ENCODE results near the gene STRA8.

STRA8 gene

DNA sequence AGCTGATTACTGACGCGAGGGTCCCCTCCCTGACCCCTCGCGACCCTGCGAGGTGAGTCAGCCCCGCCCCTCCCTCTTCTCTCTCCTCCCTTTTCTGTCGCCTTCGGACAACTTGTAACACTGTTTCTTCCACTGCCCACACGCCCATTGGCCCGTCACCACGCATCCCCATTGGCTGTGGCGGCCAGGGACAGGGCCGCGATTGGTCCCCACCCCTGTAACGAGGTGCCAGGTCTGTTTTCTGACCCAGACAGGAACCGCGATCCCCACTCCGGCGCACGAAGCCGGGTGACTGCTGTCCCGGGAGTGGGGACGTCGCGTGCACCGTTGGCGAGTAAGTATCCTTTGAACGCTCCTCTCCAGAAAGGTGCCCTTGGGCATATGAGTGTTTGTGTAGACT is at the start of gene STRA8:
Gene STRA8 (plus strand): TSS at position 269 of the 400 bp plus-strand sequence. CDS start 6,687 bp downstream, outside the sequence.
- DNase-seq (ENCODE audit: low read depth), result no peak
- TF ChIP-seq, protein P1, sequence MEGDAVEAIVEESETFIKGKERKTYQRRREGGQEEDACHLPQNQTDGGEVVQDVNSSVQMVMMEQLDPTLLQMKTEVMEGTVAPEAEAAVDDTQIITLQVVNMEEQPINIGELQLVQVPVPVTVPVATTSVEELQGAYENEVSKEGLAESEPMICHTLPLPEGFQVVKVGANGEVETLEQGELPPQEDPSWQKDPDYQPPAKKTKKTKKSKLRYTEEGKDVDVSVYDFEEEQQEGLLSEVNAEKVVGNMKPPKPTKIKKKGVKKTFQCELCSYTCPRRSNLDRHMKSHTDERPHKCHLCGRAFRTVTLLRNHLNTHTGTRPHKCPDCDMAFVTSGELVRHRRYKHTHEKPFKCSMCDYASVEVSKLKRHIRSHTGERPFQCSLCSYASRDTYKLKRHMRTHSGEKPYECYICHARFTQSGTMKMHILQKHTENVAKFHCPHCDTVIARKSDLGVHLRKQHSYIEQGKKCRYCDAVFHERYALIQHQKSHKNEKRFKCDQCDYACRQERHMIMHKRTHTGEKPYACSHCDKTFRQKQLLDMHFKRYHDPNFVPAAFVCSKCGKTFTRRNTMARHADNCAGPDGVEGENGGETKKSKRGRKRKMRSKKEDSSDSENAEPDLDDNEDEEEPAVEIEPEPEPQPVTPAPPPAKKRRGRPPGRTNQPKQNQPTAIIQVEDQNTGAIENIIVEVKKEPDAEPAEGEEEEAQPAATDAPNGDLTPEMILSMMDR (conservative IDR thresholded peaks at IDR 0.05; ENCODE audit: control insufficient read depth, insufficient read depth, low read depth, low read length), result no peak
- H3K4me3 ChIP-seq (ENCODE audit: control insufficient read depth, low read depth, low read length), result no peak within 1 kb of the TSS

DNA sequence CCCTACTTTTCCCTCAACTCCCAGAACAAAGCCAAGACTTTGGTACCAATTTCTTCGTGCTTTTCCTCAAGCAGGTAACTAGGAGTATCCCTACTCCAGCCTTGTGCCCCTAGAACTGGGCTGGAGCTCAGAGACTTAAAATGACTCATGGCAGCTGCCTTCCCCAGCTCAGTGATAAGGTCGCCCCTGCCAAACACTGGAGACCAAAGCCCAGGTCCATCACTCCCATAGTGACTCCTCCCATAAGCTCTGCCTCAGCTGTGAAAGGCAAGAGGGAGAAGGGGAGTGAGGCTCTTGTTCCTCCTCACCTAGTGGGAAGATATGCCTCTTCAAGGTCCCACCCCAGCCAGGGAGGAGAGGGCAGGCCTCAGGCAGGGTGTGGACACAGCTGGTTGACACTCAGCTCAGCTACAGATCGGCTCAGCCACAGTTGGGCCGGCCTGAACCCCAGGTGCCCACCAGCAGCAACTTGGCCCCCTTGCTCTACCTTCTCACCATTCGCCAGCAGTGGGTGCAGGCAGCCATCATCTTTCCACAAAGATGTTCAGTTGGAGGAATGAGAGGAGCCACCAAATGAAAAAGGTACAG is 49.3 kb upstream of the STRA8 start:
- TF ChIP-seq, protein P1 (conservative IDR thresholded peaks at IDR 0.05; ENCODE audit: control insufficient read depth, insufficient read depth, low read depth, low read length), result no peak
- no peak for DNase-seq (ENCODE audit: low read depth)
- no peak overlapping the region for H3K4me3 ChIP-seq (ENCODE audit: control insufficient read depth, low read depth, low read length)

DNA sequence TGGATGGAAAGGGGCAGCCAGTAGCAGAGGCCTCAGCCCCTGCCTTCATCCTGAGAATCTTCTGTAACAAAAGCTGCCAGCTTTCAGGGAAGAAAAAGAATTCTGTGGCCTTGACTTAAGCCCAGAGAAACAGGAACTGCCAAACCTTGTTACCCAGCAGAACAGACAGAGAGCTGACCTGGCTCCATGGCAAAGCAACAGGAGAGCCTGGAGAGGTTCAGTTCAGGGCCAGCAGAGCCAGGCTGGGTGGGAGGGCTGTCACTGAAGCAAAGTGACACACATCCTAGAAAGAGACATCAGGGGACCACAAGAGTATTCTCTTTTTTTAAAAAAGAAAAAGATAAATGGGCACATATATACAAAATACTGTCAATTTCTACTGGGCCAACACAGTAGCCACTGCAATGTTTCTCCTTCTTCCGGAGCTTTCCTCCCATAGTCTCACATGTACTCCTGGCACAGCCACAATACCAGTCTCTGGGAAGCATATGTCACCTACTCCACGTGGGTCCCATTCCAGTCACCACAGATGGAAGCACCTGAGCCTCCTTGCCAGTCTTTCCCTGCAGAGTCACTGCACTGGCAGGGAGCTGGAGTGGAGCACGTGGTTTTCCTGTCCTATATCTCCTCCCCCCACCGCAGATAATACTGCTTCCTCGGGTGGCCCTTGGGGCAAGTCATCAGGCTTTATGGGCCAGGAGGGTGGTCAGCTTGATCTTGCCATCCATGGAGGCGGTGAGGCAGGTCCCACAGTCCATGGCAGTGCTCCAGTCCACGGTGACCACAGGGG is 48.0 kb upstream of the STRA8 start:
- TF ChIP-seq, protein P1 (conservative IDR thresholded peaks at IDR 0.05; ENCODE audit: control insufficient read depth, insufficient read depth, low read depth, low read length), result no peak

GRCh38 chr7:135186261-135186540 is 47.4 kb upstream of the STRA8 start:
- TF ChIP-seq, protein P1 (conservative IDR thresholded peaks at IDR 0.05; ENCODE audit: control insufficient read depth, insufficient read depth, low read depth, low read length), result no peak
- DNase-seq (ENCODE audit: low read depth), result no peak
- H3K4me3 ChIP-seq (ENCODE audit: control insufficient read depth, low read depth, low read length), result no peak overlapping the region

More for the DNA sequence above, 48.0 kb upstream of the STRA8 start:
- DNase-seq (ENCODE audit: low read depth), result no peak
- no peak overlapping the region for H3K4me3 ChIP-seq (ENCODE audit: control insufficient read depth, low read depth, low read length)

- TF ChIP-seq, protein P1 (conservative IDR thresholded peaks at IDR 0.05; ENCODE audit: control insufficient read depth, insufficient read depth, low read depth, low read length), result no peak
- DNase-seq (ENCODE audit: low read depth), result no peak
- H3K4me3 ChIP-seq (ENCODE audit: control insufficient read depth, low read depth, low read length), result no peak overlapping the region
Observed at GRCh38 chr7:135186841-135187253, 46.8 kb upstream of the STRA8 start.

DNA sequence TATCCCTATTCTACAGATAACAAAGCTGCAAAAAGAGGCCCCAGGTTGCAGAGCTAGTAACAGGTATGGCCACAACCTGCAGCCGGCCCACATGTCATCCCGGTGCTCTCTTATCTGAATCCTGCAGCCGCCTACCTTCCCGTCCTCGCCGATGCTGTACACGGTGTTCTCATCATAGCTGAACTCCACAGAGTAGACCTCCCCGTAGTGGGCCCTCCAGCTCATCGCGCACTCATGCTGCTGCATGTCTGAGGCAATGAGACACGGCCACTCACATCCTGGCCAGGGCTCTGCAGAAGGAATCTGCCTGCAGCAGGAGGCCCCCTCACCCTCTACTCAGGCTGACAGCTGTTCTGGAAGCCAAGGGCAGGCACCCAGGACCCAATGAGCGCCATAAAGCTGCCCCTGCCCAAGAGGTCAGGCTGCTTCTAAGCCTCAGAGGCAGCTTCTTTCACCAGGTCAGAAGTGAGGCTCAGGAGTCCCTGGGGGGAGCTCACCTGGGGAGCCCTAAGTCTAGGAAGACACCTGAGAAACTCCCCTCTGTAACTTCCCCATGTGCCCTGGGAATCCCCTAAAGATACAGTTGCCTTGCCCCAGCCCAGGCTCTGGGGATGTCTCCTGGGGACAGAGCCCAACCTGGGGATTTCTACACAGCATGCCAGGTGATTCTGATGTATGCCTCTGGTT is 45.2 kb upstream of the STRA8 start:
- DNase-seq (ENCODE audit: low read depth), result peak; percentile 64
- TF ChIP-seq, protein P1 (conservative IDR thresholded peaks at IDR 0.05; ENCODE audit: control insufficient read depth, insufficient read depth, low read depth, low read length), result no peak
- H3K4me3 ChIP-seq (ENCODE audit: control insufficient read depth, low read depth, low read length), result no peak overlapping the region

Measured in fibroblast of mammary gland (primary cell).